GM21390 (cell line): Measurements from ENCODE around the gene CYP26B1.

Experiments used
- ATAC-seq: cut with Tn5 transposase; IDR thresholded peaks from one replicate; pipeline ENCODE4 v1.9.1; 2021; ENCODE audit not compliant: unreplicated experiment

Gene CYP26B1, protein sequence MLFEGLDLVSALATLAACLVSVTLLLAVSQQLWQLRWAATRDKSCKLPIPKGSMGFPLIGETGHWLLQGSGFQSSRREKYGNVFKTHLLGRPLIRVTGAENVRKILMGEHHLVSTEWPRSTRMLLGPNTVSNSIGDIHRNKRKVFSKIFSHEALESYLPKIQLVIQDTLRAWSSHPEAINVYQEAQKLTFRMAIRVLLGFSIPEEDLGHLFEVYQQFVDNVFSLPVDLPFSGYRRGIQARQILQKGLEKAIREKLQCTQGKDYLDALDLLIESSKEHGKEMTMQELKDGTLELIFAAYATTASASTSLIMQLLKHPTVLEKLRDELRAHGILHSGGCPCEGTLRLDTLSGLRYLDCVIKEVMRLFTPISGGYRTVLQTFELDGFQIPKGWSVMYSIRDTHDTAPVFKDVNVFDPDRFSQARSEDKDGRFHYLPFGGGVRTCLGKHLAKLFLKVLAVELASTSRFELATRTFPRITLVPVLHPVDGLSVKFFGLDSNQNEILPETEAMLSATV

DNA sequence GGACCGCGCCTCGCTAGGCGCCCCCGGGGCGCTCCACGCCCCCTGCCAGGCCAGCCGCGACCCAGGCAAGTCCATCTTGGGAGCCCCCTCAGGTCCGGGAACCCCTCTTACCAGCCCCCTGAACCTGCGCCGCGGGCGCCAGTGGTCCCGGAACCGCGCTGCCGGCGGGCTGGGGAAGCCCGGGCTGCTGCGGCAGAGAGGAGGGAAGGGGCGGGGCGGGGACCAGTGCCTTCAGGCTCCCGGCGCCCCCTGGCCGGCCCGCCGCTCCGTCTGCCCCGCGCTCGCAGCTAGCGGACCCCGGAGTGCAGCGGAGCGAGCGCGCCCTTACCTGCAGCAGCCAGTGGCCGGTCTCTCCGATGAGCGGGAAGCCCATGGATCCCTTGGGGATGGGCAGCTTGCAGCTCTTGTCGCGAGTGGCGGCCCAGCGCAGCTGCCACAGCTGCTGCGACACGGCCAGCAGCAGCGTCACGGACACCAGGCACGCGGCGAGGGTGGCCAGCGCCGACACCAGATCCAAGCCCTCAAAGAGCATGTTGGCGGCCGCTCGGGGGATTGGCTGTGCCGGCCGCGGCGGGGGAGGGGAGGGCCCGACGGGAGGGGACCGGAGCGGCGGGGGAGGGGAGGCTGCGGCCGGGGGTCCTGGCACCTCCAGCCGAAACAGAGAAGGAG lies at the start of gene CYP26B1:
CYP26B1 (minus strand) TSS at position 560 of the 669 bp plus-strand sequence; CDS start at position 532, 28 bp downstream.
- ATAC-seq: no peak

DNA sequence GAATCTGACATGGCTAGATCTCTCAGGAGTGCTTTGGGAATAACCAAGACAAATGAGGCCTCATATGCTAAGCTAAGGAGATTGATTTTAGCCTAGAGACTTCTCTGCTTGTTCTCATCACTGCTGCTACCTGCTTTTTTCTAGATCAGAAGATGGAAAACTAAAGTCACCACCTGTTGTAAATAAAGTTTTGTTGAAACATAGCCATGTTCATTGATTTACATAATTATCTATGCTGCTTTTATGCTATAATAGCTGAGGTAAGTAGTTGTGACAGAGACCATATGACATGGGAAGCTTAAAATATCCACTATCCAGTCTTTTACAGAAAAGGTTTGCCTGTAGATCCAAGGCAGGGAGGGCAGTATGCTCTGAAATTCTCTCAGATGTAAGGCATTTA lies 46.1 kb upstream of the CYP26B1 start:
- no peak for ATAC-seq

DNA sequence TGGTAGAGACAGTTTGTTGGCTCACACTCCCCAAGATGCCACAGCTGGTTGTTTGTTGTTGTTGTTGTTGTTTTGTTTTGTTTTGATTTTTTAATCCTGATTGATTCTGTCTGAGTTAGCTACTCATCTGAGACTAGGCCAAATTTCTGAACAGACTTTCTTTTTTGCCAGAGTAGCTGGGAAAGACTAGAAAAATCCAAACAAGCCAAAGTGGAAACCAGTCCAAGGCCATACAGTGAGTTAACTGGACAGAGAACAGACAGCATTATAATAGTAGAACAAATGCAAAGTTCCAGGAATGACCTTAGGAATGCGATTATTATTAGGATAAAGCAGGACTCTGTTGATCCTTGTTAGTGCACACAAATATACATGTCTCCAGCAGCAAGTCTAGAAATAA lies 43.8 kb upstream of the CYP26B1 start:
- no peak for ATAC-seq

GRCh38 chr2:72185206-72185605 lies 37.5 kb upstream of the CYP26B1 start:
- ATAC-seq: no peak

DNA sequence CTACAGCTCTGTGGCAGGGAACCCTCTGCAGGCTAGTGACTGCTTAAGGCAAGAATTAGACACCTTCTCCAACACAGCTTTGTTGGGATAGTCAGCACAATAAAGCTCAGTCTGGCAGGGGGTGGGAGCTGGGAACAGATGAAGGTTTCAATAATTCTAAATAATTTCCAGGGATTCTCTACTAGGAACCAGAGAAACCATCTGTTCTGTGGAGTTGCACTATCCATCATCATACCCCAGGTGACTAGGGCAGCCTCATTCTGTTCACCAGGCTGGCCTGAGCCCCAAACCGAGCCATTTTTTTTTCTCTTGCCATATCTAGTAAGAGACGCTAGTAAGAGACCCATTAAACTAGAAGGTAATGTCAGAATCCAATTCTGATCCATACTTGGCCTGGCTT lies 35.8 kb upstream of the CYP26B1 start:
- no peak for ATAC-seq

- ATAC-seq: no peak
These were observed 35.4 kb upstream of the CYP26B1 start for GRCh38 chr2:72183016-72183415.

- ATAC-seq: no peak
These were observed 34.9 kb upstream of the CYP26B1 start for GRCh38 chr2:72182547-72182946.

- ATAC-seq: no peak
These were observed 34.0 kb upstream of the CYP26B1 start for GRCh38 chr2:72181616-72182015.

GRCh38 chr2:72180351-72180750 lies 32.7 kb upstream of the CYP26B1 start:
- ATAC-seq: no peak

DNA sequence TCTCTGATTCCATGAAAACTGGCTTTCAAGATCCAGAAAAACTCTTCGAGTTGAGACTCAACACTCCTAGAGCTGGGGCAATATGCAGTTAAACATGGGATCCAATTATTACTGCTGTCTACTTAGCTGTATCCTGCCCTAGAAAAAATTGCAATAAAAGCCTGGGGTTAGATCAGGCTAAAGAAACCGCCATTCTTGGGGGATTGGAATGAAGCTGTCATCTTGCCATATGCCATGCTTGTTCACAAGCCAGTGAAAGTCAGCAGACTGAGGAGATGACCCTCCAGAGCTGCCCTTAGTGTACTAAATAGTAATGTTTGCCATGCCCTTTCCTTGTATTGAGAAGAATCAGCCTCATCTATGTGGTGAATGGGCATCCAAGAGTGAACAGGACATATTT lies 30.9 kb upstream of the CYP26B1 start:
- ATAC-seq: no peak

DNA sequence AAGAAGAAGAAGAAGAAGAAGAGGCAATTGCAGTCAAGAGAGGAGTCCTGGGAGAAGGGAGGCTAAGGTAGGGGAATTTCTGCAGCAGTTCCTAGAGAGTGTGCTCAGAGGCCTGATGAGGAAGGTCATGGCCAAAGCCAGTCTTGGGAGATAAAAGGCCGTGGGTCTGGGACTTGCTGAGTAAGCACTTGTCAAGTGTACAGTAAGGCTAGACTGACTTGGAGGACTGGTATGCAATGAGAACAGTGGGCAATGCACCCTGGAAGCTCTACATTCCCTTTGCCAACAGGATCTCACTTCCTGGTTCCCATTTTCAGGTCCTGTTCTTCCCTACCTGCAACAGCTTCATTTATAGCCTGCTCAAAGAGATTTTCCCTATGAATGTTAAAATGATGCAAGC lies 28.6 kb upstream of the CYP26B1 start:
- no peak for ATAC-seq

DNA sequence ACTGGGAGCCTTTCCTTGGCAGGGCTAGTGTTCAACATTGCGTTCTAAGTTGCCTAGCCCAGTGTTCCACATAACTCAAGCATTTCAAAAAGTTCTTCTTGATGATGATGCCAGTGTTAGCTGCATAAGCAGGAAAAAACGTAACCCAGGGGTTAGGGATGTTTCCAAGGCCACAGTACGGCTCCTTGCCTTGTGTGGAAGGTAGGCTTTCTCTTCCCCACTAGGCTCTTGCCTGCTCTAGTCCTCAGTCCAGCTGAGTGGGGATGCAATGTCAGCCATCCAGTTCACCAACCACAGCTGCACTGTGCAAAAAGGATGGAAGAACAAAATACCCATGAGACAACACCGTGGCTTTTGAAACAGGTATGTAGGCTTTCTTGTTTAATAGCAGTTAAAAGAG lies 28.0 kb upstream of the CYP26B1 start:
- no peak for ATAC-seq

DNA sequence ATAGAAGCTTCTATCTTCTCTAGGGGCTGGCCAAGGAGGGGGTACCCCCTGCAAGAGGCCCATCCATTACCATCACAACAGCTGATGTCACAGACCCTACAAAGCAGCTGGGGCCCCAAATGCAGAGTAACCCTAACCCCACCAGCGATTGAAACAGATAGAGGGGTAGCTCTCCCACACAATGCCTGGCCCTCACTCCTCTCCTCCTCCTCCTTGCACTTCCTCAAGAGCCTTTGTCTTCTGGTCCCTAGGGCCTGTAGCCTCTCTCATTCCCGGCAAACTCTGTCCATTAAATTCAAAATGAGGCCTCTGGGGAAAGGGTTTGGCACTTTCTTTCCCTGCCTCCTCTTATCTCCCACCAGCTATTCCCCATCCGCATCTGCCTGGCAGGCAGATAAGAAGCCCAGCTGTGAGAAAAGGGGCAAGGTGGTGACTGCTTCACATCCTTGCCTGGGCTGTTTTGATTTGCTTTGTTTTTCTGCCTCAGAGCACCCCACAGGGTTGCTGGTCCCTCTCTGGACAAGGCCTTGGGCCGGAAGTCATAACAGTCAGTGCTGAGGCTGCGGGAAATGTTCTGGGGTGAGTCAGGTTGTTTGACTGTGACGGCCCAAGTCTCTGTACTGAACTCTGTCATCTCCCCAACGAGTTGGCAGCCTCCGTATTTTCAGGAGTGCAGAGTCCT lies 26.1 kb upstream of the CYP26B1 start:
- ATAC-seq: no peak

DNA sequence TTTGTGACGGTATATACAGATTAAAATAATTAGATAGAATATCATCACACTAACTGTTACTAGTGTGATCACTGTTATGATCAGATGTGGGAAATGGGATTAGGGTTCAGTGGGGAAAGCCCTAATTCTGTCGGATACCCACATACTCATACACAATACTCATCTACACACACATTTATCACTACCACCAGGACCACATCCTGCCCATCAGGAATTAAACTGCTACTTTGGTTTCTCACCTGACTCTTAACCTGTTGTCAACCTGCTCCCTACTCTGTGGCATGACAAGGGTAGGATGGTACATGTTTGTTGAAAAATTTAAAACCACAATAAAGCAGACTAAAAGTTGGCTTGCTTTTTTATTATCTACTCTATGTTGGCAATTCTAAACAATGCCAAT lies 24.8 kb upstream of the CYP26B1 start:
- no peak for ATAC-seq

- ATAC-seq: no peak
These were observed 18.6 kb upstream of the CYP26B1 start for GRCh38 chr2:72166279-72166678.

DNA sequence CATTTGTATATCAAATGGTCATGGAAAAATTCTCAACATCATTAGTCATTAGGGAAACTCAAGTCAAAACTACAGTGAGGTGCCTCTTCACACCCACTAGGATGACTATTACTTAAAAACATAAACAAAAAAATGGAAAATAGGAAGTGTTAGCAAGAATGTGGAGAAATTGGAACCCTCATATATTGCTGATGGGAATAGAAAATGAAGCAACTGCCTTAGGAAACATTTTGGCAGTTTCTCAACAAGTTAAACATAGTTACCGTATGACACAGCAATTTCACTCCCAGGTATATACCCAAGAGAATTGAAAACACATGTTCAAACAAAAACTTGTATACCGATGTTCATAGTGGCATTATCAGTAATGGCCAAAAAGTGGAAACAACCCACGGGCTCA lies 18.1 kb upstream of the CYP26B1 start:
- ATAC-seq: no peak

DNA sequence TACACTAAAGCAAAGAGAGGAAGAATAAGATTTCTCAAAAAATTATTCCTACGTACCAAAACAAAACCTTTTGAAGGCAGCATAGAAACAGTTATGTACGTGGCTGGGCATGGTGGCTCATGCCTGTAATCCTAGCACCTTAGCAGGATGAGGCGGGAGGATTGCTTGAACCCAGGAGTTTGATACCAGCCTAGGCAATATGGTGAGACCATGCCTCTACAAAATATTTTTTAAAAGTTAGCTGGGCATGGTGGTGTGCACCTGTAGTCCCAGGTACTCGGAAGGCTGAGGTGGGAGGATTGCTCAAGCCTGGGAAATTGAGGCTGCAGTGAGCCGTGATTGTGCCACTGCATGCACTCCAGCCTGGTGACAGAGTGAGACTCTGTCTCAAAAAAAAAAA lies 14.9 kb upstream of the CYP26B1 start:
- ATAC-seq: no peak

DNA sequence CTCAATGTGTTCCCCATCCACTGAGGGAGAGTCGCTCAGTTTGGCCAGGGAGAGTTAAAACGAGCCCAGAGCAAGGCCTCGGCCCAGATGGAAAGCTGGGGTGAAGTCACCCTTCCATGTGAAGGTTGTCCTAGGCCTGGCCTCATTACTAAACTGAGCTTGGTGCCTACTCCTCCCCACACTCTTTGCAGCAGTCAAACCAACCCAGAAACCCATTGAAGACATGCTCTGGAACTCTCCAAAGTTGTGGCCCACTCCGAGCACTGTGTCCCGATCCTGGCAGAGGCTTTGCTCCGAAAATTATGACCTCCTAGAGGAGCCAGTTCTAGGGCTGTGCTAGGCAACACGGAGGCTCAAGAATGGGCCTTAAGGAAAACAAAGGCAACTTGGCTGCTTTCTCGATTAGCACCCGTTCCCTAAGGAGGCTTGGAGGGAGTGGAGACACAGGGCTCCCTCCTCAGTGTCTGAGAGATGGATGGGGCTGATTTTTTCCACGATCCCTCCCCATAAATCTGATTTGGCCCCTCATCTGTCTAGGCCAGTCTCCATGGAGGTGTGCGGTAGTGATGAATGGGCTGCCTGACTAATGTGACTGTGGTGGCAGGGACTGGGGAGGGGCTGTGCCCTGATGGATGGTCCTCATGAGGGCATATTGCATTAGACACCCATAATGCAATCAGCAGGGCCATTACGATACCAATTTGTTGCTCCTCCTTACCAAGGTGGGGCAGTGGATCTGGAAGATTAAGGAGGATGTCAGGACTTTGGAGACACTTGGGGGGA lies 11.7 kb upstream of the CYP26B1 start:
- no peak for ATAC-seq

- no peak for ATAC-seq
These were observed 10.5 kb upstream of the CYP26B1 start for GRCh38 chr2:72157871-72158771.

DNA sequence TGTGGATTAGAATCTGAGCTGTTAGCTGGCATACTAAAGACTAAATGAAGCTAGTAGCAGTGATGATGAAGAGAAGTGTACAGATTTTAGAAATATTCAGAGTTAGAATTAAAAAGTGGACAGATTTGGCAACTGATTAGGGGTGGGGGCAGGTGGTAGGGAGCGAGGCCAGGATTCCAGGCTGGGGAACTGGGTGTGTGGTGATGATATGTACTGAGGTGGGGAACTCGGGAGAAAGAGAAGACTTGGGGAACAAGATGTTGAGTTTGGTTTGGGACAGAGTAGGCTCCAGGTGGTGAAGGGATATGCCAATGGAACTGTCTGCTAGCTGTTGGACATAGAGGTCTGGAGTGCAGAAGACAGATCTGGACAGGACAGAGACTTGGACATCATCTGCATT lies 9.2 kb upstream of the CYP26B1 start:
- ATAC-seq: no peak
